ENCODE data around the gene NOB1. TPM values are rescaled to one million over a fixed set of nuclear protein-coding genes. Genes with fewer than 3 reads are reported as not detected.

NOB1 gene
- total RNA-seq, 1 experiment from 2014 or later = 48.3 TPM

GRCh38 chr16:69706256-69706974, 48.3 kb downstream of the NOB1 start:
- no peak overlapping the region for H3K4me3 ChIP-seq (ENCODE audit: low read depth in 2 of 2, low read length in 2 of 2)
- H3K9me3 ChIP-seq (ENCODE audit: control insufficient read depth, insufficient read depth, low read depth, low read length) = no peaks in the 10 kb centered on the region
- H3K36me3 ChIP-seq (ENCODE audit: control insufficient read depth, insufficient read depth, low read length) = peaks cover 20% of the 10 kb centered on the region
- POLR2A ChIA-PET = interaction anchor here (0.7 kb wide), 1 partner anchor 288 kb away, joined by 12 read pairs; no protein-coding TSS in a partner anchor
- no peaks in the 10 kb centered on the region; the same call in 1 of the 2 replicates for H3K4me1 ChIP-seq (ENCODE audit: control insufficient read depth, insufficient read depth, low read length)
- TF ChIP-seq TCF7L2 (IDR thresholded peaks at IDR 0.05; ENCODE audit: low read depth, low read length) (no peak), REST (IDR thresholded peaks at IDR 0.05; ENCODE audit: insufficient read depth in 1 of 2, low read depth in 2 of 2, low read length in 1 of 2) (no peak), POLR2AphosphoS5 (IDR thresholded peaks at IDR 0.05; ENCODE audit: low read depth, low read length) (no peak), SIN3A (IDR thresholded peaks at IDR 0.05; ENCODE audit: borderline replicate concordance, insufficient read depth, low read depth, low read length) (no peak)
- TF ChIP-seq, protein P1, sequence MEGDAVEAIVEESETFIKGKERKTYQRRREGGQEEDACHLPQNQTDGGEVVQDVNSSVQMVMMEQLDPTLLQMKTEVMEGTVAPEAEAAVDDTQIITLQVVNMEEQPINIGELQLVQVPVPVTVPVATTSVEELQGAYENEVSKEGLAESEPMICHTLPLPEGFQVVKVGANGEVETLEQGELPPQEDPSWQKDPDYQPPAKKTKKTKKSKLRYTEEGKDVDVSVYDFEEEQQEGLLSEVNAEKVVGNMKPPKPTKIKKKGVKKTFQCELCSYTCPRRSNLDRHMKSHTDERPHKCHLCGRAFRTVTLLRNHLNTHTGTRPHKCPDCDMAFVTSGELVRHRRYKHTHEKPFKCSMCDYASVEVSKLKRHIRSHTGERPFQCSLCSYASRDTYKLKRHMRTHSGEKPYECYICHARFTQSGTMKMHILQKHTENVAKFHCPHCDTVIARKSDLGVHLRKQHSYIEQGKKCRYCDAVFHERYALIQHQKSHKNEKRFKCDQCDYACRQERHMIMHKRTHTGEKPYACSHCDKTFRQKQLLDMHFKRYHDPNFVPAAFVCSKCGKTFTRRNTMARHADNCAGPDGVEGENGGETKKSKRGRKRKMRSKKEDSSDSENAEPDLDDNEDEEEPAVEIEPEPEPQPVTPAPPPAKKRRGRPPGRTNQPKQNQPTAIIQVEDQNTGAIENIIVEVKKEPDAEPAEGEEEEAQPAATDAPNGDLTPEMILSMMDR (IDR thresholded peaks at IDR 0.05) = no peak
- intact Hi-C loops (cut with micrococcal nuclease; ENCODE audit: unreplicated experiment) = no loop called here
- no peak for ATAC-seq
- BruUV-seq (replicated peaks) = no TSS peak
- in situ Hi-C loops (cut with HindIII; ENCODE audit: low pct_unique_long_range_greater_than_20kb, low sequenced_read_pairs) = no loop called here
- DNase-seq (ENCODE audit: low read depth, low spot score) = no peak
- H3K27ac ChIP-seq (ENCODE audit: low read length) = peak overlapping the region; percentile 23; the same call in 1 of the 2 replicates
- CTCF ChIA-PET = no interaction called here
- no peaks in the 10 kb centered on the region for H3K27me3 ChIP-seq (ENCODE audit: control insufficient read depth, insufficient read depth, low read length)

DNA sequence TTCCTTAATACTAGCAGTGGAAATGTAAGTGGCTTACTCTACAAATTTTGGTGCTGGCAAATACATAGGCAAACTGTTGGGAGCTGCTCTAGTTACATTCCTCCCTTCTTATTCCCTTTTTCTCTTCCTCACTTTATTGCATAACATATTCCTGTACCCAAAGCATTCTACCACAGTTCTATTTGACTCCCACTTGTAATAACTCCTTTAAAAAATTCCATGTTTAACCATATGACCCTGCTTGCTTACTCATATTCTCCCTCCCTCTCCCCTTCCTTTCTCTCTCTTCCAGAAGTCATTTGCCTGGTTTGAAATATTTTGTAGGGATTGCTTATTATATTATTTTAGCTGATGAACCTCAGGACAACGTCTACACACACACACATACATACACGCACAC, 51.1 kb downstream of the NOB1 start:
- no peak overlapping the region for H3K4me3 ChIP-seq (ENCODE audit: low read depth in 2 of 2, low read length in 2 of 2)
- no peak for ATAC-seq
- BruUV-seq (replicated peaks) = no TSS peak
- CTCF ChIA-PET = no interaction called here
- no peaks in the 10 kb centered on the region for H3K27me3 ChIP-seq (ENCODE audit: control insufficient read depth, insufficient read depth, low read length)
- H3K4me1 ChIP-seq (ENCODE audit: control insufficient read depth, insufficient read depth, low read length) = no peaks in the 10 kb centered on the region; the same call in 1 of the 2 replicates
- H3K27ac ChIP-seq (ENCODE audit: low read length) = no peak overlapping the region
- TF ChIP-seq POLR2AphosphoS5 (IDR thresholded peaks at IDR 0.05; ENCODE audit: low read depth, low read length) (no peak), REST (IDR thresholded peaks at IDR 0.05; ENCODE audit: insufficient read depth in 1 of 2, low read depth in 2 of 2, low read length in 1 of 2) (no peak), TCF7L2 (IDR thresholded peaks at IDR 0.05; ENCODE audit: low read depth, low read length) (no peak), SIN3A (IDR thresholded peaks at IDR 0.05; ENCODE audit: borderline replicate concordance, insufficient read depth, low read depth, low read length) (no peak)
- TF ChIP-seq, protein P1 (IDR thresholded peaks at IDR 0.05) = no peak
- H3K36me3 ChIP-seq (ENCODE audit: control insufficient read depth, insufficient read depth, low read length) = peaks cover 29% of the 10 kb centered on the region
- no peaks in the 10 kb centered on the region for H3K9me3 ChIP-seq (ENCODE audit: control insufficient read depth, insufficient read depth, low read depth, low read length)
- DNase-seq (ENCODE audit: low read depth, low spot score) = no peak
- intact Hi-C loops (cut with micrococcal nuclease; ENCODE audit: unreplicated experiment) (no loop called here), in situ Hi-C loops (cut with HindIII; ENCODE audit: low pct_unique_long_range_greater_than_20kb, low sequenced_read_pairs) (no loop called here)
- POLR2A ChIA-PET = no interaction called here

Measured in Panc1 (cell line).